GM18861 (cell line): Measurements from ENCODE around the gene FARSA.
"Not testable (repeated sequence)": the region's sequence is repeated elsewhere in the genome, so short reads cannot be mapped to it uniquely, and the experiment has no call there.

ENCODE experiments used
- ATAC-seq: cut with Tn5 transposase; IDR thresholded peaks from one replicate; pipeline ENCODE4 v1.9.1; 2021; ENCODE audit not compliant: unreplicated experiment

Gene FARSA

DNA sequence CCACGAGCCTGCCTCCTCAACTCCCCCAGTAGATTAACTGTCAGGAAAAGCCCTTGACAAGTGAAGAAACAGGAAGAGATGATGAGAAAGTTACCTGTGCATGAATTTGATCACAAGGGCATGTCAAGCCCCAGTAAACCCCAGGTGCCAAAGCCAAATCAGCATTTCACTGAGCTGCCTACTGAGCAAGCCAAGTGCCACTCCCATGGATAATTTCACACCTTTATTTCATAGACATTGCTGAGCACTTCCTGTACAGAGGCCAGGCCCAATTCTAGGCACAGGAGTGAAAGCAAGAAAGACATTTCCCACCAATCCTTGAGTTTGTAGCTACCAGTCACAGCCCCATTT is 21.1 kb upstream of the FARSA start:
- ATAC-seq, result no peak

DNA sequence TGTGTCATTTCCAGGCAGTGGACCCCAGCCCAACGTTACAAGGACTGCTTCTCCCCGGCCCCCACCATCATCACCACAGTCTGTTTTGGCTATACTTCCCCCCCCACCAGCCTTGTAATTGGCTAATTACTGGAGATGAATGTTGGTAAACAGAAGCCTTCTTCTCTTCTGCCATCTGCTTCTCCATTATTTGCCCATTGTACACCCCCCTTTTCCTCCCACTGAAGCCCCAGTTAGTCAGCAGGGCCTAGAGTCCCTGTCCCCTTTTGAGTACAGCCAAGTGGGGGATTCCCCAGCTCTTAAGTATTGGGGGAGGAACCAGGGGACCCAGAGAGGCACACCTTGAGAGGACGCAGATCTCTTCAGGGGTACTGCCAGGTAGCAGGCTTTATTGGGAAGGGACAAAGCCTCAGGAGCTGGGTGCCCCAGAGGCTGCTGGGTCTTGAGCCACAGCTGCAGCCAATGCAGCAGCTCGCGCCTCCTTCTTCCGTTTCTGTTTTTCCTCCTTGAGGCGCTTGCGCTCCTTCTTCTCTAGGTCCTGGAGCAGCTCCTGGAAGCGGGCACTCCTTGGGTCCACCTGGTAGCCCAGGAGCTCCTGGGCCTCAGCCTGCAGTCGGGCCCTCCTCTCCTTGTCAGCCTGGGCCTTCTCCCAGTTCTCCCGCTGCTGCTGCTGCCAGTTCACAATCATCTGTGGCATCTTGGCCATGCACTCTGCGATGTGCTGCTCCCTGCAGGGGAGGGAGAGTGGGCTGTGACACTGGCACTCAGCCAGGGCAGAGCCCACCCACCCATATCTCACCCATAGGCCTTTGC is 20.5 kb upstream of the FARSA start:
- no peak for ATAC-seq

DNA sequence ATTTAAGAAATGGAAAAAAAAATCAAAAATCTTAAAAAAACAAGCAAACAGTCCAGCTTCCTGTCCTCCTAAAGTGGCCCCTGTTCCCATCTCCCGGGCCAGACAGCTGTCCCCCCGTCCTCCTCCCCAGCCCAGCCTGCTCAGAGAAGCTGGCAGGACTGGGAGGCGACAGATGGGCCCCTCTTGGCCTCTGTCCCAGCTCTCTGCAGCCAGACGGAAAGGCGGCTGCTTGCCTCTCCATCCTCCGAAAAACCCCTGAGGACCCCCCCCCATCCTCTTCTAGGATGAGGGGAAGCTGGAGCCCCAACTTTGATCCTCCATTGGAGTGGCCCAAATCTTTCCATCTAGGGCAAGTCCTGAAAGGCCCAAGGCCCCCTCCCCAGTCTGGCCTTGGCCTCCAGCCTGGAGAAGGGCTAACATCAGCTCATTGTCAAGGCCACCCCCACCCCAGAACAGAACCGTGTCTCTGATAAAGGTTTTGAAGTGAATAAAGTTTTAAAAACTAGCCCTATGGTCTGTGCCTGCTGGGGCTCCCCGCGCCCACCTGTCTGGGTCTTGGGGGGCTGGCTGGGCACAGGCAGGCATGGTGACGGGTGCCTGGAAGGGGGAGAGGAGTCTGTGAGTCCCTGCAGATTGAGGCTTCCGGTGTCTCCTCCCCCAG is 19.8 kb upstream of the FARSA start:
- no peak for ATAC-seq

DNA sequence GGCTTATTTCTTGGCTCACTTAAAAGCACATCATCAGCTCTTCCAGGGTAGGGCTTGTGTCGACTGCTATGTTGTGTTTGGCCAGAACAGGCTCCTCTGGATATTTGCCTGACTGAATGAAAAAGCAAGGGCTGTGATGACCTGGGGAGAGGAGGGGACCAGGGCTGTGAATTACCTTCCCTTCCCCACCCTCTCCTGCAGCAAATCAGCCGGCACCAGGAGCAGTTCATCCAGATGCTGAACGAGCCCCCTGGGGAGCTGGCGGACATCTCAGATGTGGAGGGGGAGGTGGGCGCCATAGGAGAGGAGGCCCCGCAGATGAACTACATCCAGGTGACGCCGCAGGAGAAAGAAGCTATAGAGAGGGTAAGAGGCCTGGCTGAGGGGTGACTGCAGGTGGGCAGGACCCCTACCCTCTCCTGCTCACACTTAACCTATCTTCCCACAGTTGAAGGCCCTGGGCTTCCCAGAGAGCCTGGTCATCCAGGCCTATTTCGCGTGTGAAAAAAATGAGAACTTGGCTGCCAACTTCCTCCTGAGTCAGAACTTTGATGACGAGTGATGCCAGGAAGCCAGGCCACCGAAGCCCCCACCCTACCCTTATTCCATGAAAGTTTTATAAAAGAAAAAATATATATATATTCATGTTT is 19.1 kb upstream of the FARSA start:
- no peak for ATAC-seq

DNA sequence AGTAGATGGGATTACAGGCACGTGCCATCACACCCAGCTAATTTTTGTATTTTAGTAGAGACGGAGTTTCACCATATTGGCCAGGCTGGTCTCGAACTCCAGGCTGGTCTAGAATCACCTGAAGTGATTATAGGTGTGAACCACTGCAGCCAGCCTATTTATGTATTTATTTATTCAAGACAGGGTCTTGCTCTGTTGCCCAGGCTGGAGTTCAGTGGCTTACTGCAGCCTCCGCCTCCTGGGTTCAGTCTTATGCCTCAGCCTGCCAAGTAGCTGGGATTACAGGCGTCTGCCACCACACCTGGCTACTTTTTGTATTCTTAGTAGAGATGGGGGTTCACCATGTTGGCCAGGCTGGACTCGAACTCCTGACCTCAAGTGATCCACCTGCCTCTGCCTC is 18.5 kb upstream of the FARSA start:
- ATAC-seq, result not testable (repeated sequence)

DNA sequence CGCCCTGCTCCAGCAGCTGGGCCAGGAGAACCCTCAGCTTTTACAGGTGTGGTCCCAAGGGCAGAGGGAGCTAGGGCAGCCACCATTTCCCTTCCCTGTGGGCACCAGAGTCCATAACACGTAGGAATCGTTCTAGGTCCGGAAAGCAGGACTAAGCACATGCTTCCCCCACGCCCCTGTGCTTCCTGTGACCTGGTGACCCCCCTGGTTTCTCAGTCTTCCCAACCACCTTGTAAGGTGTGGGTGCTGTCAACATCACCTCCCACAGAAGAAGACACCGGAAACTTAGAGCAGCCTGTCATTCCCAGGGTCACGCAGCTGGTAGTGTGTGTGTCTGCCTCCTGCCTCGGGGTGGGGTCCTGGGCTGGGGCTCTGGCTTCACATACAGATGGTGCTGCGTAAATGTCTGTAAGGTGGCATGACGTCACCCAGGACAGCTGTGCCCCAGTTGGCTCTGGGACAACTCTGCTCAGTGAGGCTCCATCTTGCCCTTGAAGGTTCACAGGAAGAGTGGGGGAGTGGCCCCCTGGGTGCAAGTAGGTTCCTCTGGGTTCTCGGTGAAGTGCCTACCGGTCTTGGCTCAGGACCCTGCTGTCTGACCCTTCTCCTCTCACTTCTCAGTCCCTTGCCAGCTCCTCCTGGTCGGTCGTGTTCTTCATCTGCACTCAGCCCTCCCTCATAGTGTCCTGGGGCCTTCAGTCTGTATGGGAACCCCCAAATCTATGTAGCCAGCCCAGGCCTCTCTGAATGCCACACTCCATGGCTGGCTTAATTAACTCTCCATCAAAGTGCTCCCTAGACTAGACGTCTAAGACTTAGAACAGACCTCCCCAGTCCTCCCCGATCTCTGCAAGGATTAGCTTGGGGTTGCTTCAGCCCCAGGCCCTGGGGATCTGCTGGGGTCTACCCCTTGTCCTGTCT is 16.1 kb upstream of the FARSA start:
- ATAC-seq, result no peak

DNA sequence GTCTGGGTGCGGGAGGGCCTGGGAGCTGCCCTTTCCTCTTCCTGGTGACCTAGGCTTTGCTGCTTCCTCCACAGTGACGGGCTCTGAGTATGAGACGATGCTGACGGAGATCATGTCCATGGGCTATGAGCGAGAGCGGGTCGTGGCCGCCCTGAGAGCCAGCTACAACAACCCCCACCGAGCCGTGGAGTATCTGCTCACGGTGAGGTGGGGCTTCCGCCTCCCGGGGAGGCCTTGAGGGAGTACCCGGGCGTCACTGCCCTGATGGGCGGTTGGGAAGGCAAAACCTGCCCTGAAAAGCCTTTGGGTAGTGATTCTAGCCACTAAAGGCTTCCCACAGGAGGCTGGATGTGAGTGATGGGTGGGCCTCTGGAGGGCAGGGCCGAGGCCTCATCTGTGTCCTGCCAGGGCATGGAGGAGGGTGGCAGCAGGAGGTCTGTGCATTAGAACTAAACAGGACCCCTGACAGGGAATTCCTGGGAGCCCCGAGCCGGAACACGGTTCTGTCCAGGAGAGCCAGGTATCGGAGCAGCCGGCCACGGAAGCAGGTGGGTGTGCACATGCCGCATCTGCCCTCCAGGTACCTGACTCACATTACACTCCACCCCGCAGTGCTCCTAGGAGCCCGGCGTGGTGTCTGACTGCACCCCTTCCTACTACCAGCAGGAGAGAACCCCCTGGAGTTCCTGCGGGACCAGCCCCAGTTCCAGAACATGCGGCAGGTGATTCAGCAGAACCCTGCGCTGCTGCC is 15.3 kb upstream of the FARSA start:
- ATAC-seq, result no peak

DNA sequence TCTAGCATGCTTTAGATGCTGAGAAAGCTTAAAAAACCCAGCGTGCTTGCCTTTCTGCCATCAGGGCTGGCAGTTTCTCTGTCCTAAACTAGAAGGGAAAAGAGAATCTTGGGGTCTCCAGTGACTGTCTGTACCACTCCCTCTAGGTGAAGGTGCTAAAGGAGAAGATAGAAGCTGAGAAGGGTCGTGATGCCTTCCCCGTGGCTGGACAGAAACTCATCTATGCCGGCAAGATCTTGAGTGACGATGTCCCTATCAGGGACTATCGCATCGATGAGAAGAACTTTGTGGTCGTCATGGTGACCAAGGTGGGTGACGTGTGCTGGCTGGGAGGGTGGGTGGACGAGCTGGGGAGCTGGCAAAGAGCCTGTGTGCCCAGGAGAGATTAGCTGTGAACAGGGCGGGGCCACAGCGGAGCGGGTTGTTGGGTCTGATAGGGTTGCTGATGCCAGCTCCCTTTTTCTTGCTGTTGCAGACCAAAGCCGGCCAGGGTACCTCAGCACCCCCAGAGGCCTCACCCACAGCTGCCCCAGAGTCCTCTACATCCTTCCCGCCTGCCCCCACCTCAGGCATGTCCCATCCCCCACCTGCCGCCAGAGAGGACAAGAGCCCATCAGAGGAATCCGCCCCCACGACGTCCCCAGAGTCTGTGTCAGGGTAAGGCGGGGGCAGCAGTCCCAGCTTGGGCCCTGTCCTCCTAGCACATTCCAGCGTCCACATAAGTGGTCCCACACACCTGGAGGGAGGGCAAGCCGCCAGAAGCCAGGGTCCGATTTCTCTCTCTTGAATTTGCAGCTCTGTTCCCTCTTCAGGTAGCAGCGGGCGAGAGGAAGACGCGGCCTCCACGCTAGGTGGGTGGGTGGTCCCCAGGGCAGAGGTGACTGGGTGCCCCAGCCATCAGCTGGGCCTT is 14.4 kb upstream of the FARSA start:
- ATAC-seq, result no peak

DNA sequence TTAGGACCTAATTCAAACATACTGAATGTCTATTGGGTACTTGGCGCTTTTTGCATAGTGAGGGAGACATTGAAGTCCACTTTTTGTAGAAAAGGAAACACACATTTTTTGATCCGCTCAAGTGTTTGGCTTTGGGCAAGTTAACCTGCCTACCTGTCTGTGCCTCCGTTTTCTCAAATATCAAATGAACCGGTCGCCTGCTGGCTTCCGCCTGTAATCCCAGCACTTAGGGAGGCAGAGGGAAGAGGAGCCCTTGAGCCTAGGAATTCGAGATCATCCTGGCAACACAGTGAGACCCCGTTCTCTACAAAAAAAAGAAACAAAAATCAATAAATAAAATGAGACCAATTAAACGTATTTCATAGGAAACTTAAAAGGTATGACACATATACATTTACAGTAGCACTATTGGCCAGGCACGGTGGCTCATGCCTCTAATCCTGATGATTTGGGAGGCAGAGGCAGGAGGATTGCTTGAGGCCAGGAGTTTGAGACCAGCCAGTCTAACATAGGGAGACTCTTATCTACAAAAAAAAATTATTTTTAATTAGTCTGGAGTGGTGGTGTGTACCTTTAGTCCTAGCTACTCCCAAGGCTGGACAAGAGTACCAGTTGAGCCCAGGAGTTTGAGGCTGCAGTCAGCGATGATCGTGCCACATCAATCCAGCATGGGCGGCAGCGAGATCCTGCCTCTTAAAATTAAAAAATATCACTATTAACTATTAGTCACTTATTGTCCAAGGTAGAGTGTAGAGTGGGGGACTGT is 13.4 kb upstream of the FARSA start:
- ATAC-seq, result no peak

DNA sequence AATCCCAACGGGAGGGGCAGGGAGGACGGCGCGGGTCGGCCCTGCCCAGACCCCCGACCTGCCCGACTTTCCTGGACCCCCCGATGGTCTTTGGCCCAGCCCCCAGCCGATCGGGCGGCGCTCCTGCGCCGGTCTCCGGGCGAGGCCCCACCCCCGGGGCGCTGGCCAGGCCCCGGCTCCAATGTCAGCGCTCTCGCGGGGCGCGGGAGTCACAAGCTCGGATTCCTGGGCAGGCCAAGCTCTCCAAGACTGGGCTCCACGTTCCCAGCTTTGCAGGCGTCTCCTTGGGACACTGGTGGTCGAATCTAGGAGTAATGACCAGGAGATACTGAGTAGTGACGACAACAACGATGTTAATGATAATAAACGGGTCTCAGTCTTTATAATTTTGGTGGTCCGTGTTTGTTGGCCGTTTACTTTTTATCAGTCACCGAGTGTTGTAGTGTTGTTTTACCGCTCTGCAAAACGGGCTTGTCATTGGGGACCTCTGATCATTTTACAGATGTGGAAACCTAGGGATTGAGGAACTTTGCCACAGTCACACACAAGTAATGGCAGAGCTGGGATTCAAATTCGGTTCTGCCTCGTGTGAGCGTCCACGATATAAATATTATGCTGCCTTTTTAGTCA is 12.7 kb upstream of the FARSA start:
- ATAC-seq, result peak; percentile 11

DNA sequence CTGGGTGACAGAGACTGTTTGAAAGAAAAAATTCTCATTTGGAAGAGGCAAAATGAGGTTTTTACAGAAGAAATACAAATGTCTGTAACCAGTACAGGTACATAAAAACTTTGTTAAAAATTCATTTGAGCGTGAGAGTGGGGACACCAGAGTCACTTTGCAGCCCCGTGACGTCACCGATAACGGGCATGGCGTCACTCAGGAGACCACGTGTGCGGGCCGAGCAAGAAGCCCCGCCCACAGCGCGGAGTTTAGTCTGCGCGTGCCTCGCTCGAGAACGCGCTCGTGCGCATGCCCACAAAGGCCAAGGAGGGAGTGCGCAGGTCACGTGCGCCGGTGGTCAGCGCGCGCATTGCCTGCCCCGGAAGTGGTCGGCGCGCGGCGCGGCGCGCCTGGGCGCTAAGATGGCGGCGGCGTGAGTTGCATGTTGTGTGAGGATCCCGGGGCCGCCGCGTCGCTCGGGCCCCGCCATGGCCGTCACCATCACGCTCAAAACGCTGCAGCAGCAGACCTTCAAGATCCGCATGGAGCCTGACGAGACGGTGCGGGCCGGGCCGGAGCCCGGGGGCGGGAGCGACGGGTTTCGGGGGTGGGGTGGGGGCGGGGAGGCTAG is 12.1 kb upstream of the FARSA start, which contains the start of gene RAD23A:
Gene RAD23A, plus strand, starts transcription at position 384 of the 613 bp plus-strand sequence. Its CDS starts 87 bp downstream, at position 471.
- ATAC-seq, result peak; percentile 70

DNA sequence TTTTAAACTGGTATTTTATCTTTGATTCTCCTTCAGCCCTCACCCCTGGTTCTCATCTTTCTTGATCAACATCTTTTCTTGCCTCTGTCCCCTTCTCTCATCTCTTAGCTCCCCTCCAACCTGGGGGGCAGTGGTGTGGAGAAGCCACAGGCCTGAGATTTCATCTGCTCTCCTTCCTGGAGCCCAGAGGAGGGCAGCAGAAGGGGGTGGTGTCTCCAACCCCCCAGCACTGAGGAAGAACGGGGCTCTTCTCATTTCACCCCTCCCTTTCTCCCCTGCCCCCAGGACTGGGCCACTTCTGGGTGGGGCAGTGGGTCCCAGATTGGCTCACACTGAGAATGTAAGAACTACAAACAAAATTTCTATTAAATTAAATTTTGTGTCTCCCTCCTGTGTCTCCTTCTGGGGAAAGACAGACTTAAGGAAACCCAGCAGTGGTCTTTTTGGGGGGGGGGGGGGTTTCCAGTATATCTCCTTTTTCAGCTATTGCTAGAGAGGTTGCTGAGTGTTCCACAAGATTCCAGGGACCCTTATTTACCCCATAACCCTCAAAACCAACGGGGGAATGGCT is 10.7 kb upstream of the FARSA start:
- no peak for ATAC-seq

DNA sequence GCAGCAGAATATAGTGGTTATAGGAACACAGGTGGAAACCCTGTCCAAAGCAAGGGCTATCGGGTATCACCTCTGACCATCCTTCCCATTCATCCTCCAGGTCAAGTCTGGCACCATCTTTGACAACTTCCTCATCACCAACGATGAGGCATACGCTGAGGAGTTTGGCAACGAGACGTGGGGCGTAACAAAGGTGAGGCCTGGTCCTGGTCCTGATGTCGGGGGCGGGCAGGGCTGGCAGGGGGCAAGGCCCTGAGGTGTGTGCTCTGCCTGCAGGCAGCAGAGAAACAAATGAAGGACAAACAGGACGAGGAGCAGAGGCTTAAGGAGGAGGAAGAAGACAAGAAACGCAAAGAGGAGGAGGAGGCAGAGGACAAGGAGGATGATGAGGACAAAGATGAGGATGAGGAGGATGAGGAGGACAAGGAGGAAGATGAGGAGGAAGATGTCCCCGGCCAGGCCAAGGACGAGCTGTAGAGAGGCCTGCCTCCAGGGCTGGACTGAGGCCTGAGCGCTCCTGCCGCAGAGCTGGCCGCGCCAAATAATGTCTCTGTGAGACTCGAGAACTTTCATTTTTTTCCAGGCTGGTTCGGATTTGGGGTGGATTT is 10.0 kb upstream of the FARSA start:
- ATAC-seq, result no peak

DNA sequence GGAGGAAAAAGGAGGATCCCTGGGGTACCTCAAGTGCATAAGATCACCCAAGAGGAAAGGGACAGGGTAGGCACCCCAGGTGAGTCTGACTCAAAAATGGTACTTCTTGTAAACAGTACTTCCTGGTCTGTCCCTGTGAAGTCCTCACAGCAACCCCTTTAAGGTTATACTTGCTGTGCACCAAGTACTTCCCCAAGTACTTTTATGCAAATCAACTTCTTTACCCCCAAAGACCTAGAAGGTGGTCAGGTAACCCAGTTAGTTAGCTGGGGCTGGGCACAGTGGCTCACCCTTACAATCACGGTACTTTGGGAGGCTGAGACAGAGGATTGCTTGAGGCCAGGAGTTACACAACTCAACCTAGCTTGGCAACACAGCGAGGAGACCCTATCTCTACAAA is 7.4 kb upstream of the FARSA start:
- no peak for ATAC-seq

DNA sequence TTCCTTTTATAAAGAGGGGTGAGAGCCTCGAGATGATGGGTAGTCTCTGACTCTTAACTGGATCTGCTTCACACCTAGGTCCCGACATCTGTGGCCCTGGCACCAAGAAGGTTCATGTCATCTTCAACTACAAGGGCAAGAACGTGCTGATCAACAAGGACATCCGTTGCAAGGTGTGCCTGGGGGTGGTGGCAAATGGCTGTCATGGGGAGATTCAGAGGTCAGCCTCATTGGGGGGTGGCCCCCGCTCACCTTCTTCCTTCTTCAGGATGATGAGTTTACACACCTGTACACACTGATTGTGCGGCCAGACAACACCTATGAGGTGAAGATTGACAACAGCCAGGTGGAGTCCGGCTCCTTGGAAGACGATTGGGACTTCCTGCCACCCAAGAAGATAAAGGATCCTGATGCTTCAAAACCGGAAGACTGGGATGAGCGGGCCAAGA is 6.5 kb upstream of the FARSA start:
- no peak for ATAC-seq

DNA sequence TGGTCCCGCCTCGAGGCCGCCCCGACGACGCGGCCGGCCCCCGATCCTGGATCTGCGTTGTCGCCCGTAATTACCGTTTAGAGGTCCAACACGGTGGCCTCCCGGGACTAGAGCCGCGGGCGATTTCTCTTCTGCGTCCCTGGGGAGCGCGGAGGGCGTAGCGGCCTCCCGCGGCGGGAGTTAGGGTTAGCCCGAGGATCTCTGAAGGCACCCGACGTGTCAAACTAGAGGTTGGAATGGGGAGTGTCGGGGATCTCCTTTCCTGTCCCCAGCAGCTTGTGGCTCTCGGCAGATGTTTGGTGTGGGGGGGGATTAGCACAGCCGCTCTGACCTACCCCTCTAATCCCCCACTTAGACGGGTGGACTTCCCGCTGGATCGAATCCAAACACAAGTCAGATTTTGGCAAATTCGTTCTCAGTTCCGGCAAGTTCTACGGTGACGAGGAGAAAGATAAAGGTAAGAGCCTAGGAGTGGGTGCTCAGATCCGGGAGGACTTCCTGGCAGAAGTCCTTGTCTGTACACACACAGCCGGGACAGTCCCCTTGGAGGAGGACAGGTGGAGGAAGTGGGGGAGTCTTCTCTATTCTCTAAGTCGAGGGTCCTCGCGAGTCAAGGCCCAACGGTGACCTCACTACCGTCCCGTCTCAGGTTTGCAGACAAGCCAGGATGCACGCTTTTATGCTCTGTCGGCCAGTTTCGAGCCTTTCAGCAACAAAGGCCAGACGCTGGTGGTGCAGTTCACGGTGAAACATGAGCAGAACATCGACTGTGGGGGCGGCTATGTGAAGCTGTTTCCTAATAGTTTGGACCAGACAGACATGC is 5.5 kb upstream of the FARSA start:
- no peak for ATAC-seq
